ENCODE data around the gene NANOGP8.

Gene NANOGP8

DNA sequence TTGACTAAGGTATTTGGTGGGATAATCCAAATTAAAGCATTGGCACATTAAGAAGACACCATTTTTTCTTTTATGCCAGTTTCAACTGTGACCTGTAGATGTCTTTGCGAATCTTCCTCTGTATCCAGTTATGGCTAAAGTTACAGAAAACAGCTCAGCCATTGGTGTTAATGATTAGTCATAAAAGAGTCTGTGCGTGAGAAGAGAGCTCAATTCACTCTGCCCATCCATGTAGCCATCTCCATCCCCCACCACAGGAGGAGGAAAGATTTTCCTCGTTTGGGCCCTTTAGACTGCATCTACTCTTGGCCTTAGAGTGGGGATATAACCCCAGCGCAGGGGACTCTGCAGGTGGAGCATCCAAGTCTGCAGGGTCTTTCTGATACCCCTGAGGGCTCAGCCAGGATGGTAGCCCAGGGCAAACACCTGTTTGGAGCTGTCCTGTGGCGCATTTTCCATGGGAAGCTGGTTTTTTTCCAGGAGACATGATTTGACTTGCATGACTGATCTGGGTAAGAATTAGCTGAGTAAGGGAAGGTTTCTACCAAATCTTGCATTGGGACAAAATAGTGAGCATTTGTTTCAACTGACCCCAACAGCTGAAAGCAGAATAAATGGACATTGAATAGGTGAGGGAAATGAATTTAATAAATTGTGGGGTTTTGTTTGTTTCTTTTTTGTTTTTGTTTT is 29.5 kb downstream of the NANOGP8 start:
- Histone ChIP-seq H4K20me1 (ENCODE audit: insufficient read depth) (no peaks in the 10 kb centered on the region), H3K4me2 (no peak overlapping the region), H3K4me1 (ENCODE audit: low read depth, poor library complexity, severe bottlenecking) (no peaks in the 10 kb centered on the region), H3K27ac (no peak overlapping the region), H3K79me2 (ENCODE audit: insufficient read depth, low read depth) (no peaks in the 10 kb centered on the region), H3K36me3 (ENCODE audit: insufficient read depth) (no peaks in the 10 kb centered on the region), H3K9ac (no peak overlapping the region), H3K4me3 (IDR thresholded peaks at IDR 0.05; ENCODE audit: insufficient read depth, low read depth, low read length) (no peak overlapping the region), H2AFZ (ENCODE audit: low read depth) (no peak overlapping the region), H3K27me3 (ENCODE audit: insufficient read depth, low read depth) (no peaks in the 10 kb centered on the region)
- TF ChIP-seq CTCF (conservative IDR thresholded peaks at IDR 0.05; ENCODE audit: low read depth, low read length), result no peak

DNA sequence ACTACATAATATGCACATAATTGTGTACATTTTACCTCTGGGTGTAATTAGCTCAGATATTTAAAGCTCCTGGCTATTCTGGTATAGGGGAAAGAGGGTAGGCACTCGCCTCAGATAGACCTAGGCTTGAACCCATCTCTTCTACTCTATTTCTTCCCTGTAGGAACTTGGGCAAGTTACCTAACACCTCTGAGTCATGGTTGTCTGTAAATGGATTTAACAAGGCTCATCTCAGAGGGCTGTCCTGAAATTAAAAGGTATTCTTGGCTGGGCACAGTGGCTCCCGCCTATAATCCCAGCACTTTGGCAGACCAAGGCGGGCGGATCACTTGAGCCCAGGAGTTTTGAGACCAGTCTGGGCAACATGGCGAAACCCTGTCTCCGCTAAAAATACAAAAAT is 30.7 kb downstream of the NANOGP8 start:
- no peaks in the 10 kb centered on the region for H3K27me3 ChIP-seq (ENCODE audit: insufficient read depth, low read depth)
- no peaks in the 10 kb centered on the region for H4K20me1 ChIP-seq (ENCODE audit: insufficient read depth)
- H3K79me2 ChIP-seq (ENCODE audit: insufficient read depth, low read depth), result no peaks in the 10 kb centered on the region
- H3K4me1 ChIP-seq (ENCODE audit: low read depth, poor library complexity, severe bottlenecking), result no peaks in the 10 kb centered on the region
- no peak overlapping the region for H2AFZ ChIP-seq (ENCODE audit: low read depth)
- H3K4me2 ChIP-seq, result no peak overlapping the region
- no peak overlapping the region for H3K27ac ChIP-seq
- no peak overlapping the region for H3K9ac ChIP-seq
- no peaks in the 10 kb centered on the region for H3K36me3 ChIP-seq (ENCODE audit: insufficient read depth)
- no peak overlapping the region for H3K4me3 ChIP-seq (IDR thresholded peaks at IDR 0.05; ENCODE audit: insufficient read depth, low read depth, low read length)
- TF ChIP-seq CTCF (conservative IDR thresholded peaks at IDR 0.05; ENCODE audit: low read depth, low read length), result no peak

- no peak for TF ChIP-seq CTCF (conservative IDR thresholded peaks at IDR 0.05; ENCODE audit: low read depth, low read length)
- H3K79me2 ChIP-seq (ENCODE audit: insufficient read depth, low read depth), result no peaks in the 10 kb centered on the region
- H3K9ac ChIP-seq, result no peak overlapping the region
- H3K27ac ChIP-seq, result no peak overlapping the region
- no peak overlapping the region for H3K4me2 ChIP-seq
- H3K4me3 ChIP-seq (IDR thresholded peaks at IDR 0.05; ENCODE audit: insufficient read depth, low read depth, low read length), result no peak overlapping the region
- H3K4me1 ChIP-seq (ENCODE audit: low read depth, poor library complexity, severe bottlenecking), result no peaks in the 10 kb centered on the region
- H4K20me1 ChIP-seq (ENCODE audit: insufficient read depth), result no peaks in the 10 kb centered on the region
- H3K36me3 ChIP-seq (ENCODE audit: insufficient read depth), result no peaks in the 10 kb centered on the region
- no peaks in the 10 kb centered on the region for H3K27me3 ChIP-seq (ENCODE audit: insufficient read depth, low read depth)
- no peak overlapping the region for H2AFZ ChIP-seq (ENCODE audit: low read depth)
Observed at GRCh38 chr15:35047996-35048395, 37.1 kb downstream of the NANOGP8 start.

DNA sequence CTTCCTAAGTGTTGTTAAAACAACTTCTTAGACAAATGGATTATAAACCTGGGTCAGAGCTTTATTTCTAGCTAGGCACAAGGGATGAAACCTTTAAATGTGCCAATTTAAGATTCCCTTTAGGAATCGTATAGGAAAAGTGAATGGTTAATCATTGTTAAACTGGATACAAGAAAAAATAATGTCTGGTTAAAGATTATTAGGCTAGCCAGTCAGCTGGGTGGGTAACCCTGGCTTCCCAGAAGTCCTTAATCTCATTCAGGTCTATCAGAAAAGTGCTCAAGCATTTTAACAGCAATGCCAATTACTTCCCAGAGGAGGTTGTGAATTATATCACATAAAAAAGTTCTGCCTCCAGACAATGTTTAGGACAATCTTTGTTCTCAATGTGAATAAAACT is 37.6 kb downstream of the NANOGP8 start:
- H3K79me2 ChIP-seq (ENCODE audit: insufficient read depth, low read depth), result no peaks in the 10 kb centered on the region
- no peak overlapping the region for H3K4me3 ChIP-seq (IDR thresholded peaks at IDR 0.05; ENCODE audit: insufficient read depth, low read depth, low read length)
- no peaks in the 10 kb centered on the region for H4K20me1 ChIP-seq (ENCODE audit: insufficient read depth)
- H3K9ac ChIP-seq, result no peak overlapping the region
- H3K27me3 ChIP-seq (ENCODE audit: insufficient read depth, low read depth), result no peaks in the 10 kb centered on the region
- no peaks in the 10 kb centered on the region for H3K36me3 ChIP-seq (ENCODE audit: insufficient read depth)
- no peaks in the 10 kb centered on the region for H3K4me1 ChIP-seq (ENCODE audit: low read depth, poor library complexity, severe bottlenecking)
- H2AFZ ChIP-seq (ENCODE audit: low read depth), result no peak overlapping the region
- TF ChIP-seq CTCF (conservative IDR thresholded peaks at IDR 0.05; ENCODE audit: low read depth, low read length), result no peak
- no peak overlapping the region for H3K4me2 ChIP-seq
- no peak overlapping the region for H3K27ac ChIP-seq
